IPS-18c (cell line): ENCODE results near the gene LRRFIP1.
"Not testable (repeated sequence)": the region's sequence is repeated elsewhere in the genome, so short reads cannot be mapped to it uniquely, and the experiment has no call there.

Experiments
- H3K4me3 ChIP-seq: 2 replicates; pipeline ENCODE4 v1.7.0; 2013; ENCODE audit warnings: low read depth, mild to moderate bottlenecking, low read length, moderate library complexity; ENCODE audit not compliant: insufficient read depth
- H3K9me3 ChIP-seq: one replicate; pipeline ENCODE4 v1.6.1; 2013; ENCODE audit warnings: mild to moderate bottlenecking, low read length, moderate library complexity; ENCODE audit not compliant: control insufficient read depth, insufficient read depth

LRRFIP1 gene

GRCh38 chr2:237665713-237666143 lies 38.3 kb downstream of the LRRFIP1 start:
- no peaks in the 10 kb centered on the region for H3K9me3 ChIP-seq
- no peak overlapping the region for H3K4me3 ChIP-seq

GRCh38 chr2:237666606-237667005 lies 39.2 kb downstream of the LRRFIP1 start:
- no peaks in the 10 kb centered on the region for H3K9me3 ChIP-seq
- H3K4me3 ChIP-seq, result no peak overlapping the region

- H3K4me3 ChIP-seq, H3K9me3 ChIP-seq: not testable (repeated sequence)
Measured at GRCh38 chr2:237667050-237667576, 39.7 kb downstream of the LRRFIP1 start.

- Histone ChIP-seq H3K9me3 (no peaks in the 10 kb centered on the region), H3K4me3 (no peak overlapping the region)
Measured at GRCh38 chr2:237667893-237668292, 40.5 kb downstream of the LRRFIP1 start.

GRCh38 chr2:237668440-237668839 lies 41.1 kb downstream of the LRRFIP1 start:
- no peaks in the 10 kb centered on the region for H3K9me3 ChIP-seq
- no peak overlapping the region for H3K4me3 ChIP-seq

- no peak overlapping the region for H3K4me3 ChIP-seq
- H3K9me3 ChIP-seq, result no peaks in the 10 kb centered on the region
Measured at GRCh38 chr2:237669283-237669627, 41.9 kb downstream of the LRRFIP1 start.

GRCh38 chr2:237669628-237670392 lies 42.4 kb downstream of the LRRFIP1 start:
- Histone ChIP-seq H3K4me3 (no peak overlapping the region), H3K9me3 (no peaks in the 10 kb centered on the region)

- Histone ChIP-seq H3K4me3 (no peak overlapping the region), H3K9me3 (no peaks in the 10 kb centered on the region)
Measured at GRCh38 chr2:237670641-237671040, 43.3 kb downstream of the LRRFIP1 start.

- H3K4me3 ChIP-seq, result no peak overlapping the region
- no peaks in the 10 kb centered on the region for H3K9me3 ChIP-seq
Measured at GRCh38 chr2:237671466-237672138, 44.2 kb downstream of the LRRFIP1 start.

GRCh38 chr2:237672731-237673129 lies 45.3 kb downstream of the LRRFIP1 start:
- Histone ChIP-seq H3K4me3 (no peak overlapping the region), H3K9me3 (no peaks in the 10 kb centered on the region)

- Histone ChIP-seq H3K9me3 (no peaks in the 10 kb centered on the region), H3K4me3 (no peak overlapping the region)
Measured at GRCh38 chr2:237673130-237674001, 46.0 kb downstream of the LRRFIP1 start.

GRCh38 chr2:237674731-237675276 lies 47.4 kb downstream of the LRRFIP1 start:
- 0 out of 2 replicates have a peak overlapping the region, but pooled peaks have one; percentile 6 for H3K4me3 ChIP-seq
- no peaks in the 10 kb centered on the region for H3K9me3 ChIP-seq

GRCh38 chr2:237675316-237675715 lies 47.9 kb downstream of the LRRFIP1 start:
- Histone ChIP-seq H3K4me3 (0 out of 2 replicates have a peak overlapping the region, but pooled peaks have one; percentile 6), H3K9me3 (no peaks in the 10 kb centered on the region)

GRCh38 chr2:237680702-237681478 lies 53.5 kb downstream of the LRRFIP1 start:
- Histone ChIP-seq H3K4me3 (no peak overlapping the region), H3K9me3 (peaks cover 2% of the 10 kb centered on the region)

- Histone ChIP-seq H3K9me3 (peaks cover 2% of the 10 kb centered on the region), H3K4me3 (no peak overlapping the region)
Measured at GRCh38 chr2:237682151-237682550, 54.8 kb downstream of the LRRFIP1 start.

GRCh38 chr2:237682856-237683670 lies 55.7 kb downstream of the LRRFIP1 start:
- no peak overlapping the region for H3K4me3 ChIP-seq
- H3K9me3 ChIP-seq, result peaks cover 2% of the 10 kb centered on the region
